GM12864 (cell line): Measurements from ENCODE around the gene TBC1D22A.

Source experiments
- DNase-seq: peaks from one replicate; pipeline ENCODE4 v3.0.0-alpha.2; 2011; ENCODE audit warnings: low read depth
- H3K4me3 ChIP-seq: 2 replicates; pipeline ENCODE4 v1.5.1; 2011; ENCODE audit warnings: mild to moderate bottlenecking, low read depth, low read length, control low read depth
- TF ChIP-seq, protein P1 (sequence below): IDR thresholded peaks from 2 replicates; pipeline ENCODE4 v1.5.1; 2011; ENCODE audit warnings: low read depth, mild to moderate bottlenecking, moderate library complexity, low read length, control low read depth, inconsistent platforms; ENCODE audit errors: missing control alignments

The TBC1D22A gene

GRCh38 chr22:47091246-47091651 is 328.8 kb downstream of the TBC1D22A start:
- TF ChIP-seq, protein P1, sequence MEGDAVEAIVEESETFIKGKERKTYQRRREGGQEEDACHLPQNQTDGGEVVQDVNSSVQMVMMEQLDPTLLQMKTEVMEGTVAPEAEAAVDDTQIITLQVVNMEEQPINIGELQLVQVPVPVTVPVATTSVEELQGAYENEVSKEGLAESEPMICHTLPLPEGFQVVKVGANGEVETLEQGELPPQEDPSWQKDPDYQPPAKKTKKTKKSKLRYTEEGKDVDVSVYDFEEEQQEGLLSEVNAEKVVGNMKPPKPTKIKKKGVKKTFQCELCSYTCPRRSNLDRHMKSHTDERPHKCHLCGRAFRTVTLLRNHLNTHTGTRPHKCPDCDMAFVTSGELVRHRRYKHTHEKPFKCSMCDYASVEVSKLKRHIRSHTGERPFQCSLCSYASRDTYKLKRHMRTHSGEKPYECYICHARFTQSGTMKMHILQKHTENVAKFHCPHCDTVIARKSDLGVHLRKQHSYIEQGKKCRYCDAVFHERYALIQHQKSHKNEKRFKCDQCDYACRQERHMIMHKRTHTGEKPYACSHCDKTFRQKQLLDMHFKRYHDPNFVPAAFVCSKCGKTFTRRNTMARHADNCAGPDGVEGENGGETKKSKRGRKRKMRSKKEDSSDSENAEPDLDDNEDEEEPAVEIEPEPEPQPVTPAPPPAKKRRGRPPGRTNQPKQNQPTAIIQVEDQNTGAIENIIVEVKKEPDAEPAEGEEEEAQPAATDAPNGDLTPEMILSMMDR, result no peak
- H3K4me3 ChIP-seq, result no peak overlapping the region
- no peak for DNase-seq

- TF ChIP-seq, protein P1, result no peak
- no peak for DNase-seq
- no peak overlapping the region for H3K4me3 ChIP-seq
Observed at GRCh38 chr22:47091921-47092700, 329.7 kb downstream of the TBC1D22A start.

DNA sequence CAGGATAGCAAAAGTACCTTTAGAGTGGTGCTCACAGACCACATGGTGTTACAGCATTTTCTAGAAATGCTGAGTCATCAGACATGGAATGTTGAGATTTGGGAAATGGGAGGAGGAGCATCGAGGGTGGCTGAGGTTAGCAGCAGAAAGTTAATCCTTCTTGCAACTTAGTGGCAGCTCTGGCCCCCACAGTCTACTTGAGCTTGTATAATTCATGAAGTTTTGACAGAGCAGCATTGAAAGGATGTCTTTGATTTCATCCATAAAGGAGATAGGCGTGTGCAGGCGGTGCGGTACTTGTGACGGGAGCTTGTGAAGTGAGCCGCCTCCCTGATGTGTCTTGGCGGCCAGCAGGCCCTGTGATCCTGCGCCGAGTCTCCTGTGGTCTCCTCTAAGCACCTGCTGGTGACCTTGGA is 330.5 kb downstream of the TBC1D22A start:
- no peak overlapping the region for H3K4me3 ChIP-seq
- DNase-seq, result no peak
- TF ChIP-seq, protein P1, result no peak

GRCh38 chr22:47093720-47094119 is 331.3 kb downstream of the TBC1D22A start:
- TF ChIP-seq, protein P1, result no peak
- no peak overlapping the region for H3K4me3 ChIP-seq
- no peak for DNase-seq

DNA sequence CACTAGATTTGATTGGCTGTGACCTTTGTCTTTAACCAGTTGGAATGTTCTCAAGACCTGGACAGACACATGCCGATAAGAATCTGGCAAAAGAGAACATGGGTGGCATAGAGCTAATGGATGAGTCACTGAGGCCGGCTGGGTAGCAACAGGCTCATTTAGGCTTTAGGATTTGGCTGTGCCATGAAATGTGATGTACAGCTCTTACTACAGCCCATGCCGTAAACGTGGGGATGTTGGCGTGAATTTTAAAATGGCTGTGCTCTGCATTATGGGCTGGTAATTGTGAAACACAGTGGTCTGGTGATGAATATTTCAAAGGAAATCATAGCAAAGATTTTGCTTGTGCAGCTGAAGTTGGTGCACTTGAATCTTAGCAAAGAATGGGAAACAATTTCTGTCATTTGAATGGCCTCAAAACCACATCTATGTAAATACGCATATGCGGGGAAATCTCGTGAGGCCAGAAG is 332.4 kb downstream of the TBC1D22A start:
- no peak overlapping the region for H3K4me3 ChIP-seq
- DNase-seq, result no peak
- TF ChIP-seq, protein P1, result no peak

DNA sequence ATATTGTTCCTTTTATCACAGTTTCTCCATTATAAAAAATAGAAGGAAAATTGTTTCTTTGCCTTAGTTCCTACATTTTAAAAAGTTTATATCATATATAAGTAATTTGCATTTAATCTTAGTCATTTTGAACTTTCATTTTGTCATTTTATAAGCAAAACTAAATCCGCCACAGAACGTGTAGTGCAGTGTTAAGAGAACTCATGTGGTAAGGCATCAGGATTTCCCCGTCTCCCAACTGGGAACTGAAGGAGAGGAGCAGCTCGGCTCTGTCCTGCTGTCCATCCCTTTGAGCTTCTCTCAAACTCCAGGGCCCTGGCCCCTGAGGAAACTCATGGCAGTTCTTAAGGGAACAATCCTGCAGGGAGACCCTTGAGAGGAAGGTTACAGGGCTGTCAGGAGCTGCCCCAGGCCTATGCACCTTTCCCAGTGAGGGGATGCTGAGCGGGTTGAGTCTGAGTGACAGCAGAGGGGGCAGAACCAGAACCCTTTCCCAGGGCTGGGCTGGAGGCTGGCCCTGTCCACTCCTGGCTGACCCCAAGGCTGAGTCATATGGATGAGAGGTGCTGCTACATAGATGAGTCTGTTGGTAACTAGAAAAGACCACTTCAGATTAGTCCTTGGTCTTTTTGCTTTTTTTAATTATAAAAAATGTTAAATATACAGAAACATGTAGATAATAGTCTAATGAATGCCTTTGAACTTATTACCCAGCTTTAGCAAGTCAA is 333.1 kb downstream of the TBC1D22A start:
- TF ChIP-seq, protein P1, result no peak
- DNase-seq, result no peak
- no peak overlapping the region for H3K4me3 ChIP-seq
